Midbrain (tissue), 1 donor: Measurements from ENCODE around the gene ATRX.

ENCODE experiments used
- DNase-seq: peaks from one replicate; lab custom pipeline; 2025; lab: John Stamatoyannopoulos, UW

ATRX gene

DNA sequence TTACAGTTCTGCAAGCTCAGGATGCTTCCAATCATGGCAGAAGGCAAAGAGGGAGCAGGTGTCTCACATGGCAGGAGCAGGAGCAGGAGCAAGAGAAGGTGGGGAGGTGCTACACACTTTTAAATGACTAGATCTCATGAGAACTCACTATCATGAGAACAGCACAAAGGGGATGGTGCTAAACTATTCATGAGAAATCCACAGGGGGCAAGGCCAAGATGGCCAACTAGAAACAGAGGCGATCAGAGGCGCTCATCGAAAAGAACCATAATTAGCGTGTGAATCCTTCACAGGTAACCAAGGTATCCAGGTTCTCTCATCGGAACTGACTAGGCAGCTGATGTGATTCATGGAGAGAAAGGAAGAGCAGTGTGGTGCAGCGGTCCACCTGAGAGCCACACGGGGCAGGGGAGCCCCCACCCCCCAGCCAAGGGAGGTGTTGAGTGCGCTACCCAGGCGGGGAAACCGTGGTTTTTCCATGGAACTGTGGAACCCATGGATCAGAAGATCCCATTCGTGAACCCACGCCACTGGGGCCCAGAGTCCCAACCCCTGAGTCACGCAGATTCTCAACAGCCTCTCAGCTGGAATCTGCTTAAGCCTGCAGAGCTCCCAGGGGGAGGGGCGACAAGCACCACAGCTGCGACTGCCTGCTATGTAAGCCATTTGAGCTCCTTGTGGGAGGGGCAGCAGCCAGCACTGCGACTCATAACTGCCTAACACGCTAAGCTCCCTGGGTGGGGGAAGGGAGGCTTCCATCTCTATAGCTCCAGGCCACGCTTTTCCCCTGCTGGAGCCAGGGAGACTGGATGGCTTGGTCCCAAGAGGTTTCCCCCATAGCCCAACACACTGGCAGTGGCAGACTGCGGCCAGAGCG, 292.1 kb downstream of the ATRX start:
- DNase-seq, result no peak

DNA sequence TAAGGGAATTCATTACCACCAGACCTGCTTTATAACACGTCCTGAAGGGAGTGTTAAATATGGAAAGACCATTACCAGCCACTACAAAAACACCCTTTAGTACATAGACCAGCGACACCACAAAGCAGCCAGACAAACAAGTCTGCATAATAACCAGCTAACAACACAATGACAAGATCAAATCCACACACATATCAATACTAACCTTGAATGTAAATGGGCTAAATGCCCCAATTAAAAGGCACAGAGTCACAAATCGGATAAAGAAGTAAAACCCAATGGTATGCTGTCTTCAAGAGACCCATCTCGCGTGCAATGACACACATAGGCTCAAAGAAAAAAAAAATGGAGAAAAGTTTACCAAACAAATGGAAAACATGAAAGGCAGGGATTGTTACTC, 302.0 kb downstream of the ATRX start:
- no peak for DNase-seq

DNA sequence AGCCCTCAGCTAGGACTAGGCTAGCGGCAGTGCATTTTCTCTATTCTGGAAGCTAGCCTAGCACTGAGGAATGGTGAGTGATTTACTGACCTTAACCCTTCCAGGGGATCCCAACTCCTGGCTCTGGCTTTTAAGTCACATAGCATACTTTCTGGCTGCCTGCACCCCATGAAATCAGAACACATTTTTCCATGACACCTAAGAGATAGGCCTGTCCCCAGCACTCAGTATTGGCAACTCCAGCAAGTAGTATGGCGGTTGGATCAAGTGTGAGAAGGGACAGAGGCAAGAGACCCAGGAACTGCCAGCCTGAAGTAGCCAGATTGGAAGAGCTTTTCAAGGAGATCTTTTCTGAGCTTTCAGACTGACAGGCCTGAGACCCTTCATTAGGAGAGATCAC, 330.6 kb downstream of the ATRX start:
- no peak for DNase-seq
